ENCODE results near the gene ATG16L2.

DNA sequence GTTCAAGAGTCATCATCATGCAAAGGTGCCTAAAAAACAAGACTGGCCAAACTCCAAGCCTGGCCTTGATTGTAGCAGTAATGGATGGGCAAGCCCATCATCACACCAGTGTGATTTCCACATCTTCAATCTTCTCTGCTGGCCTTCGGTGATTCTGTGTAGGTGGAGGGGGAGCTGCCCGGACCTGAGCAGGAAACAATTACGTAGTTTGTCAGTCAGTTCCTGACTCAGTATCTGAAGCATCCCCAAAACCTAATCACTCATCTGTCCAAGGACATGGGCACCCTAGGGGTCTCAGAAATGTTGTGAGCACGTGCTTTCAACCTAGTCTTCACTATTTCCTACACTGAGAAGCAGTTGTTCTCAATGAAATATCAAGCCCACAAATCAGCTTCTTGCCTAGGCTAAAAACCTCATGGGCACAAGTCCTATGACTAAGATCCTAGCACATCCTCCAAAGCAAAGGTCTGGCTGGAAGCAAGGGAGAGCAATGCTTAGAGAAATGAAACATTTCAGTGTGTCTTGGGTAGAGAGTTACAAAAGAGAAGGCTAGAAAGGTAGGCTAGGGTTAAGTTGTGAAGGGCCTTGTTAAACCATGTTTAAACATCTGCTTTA, 24.6 kb downstream of the ATG16L2 start:
- no peak for TF ChIP-seq CTCF (conservative IDR thresholded peaks at IDR 0.05)
- no peak for TF ChIP-seq ZFX (IDR thresholded peaks at IDR 0.05)
